Peyer's patch (tissue), 4 donors: ENCODE measurements around the gene WDR64. TPM values are rescaled to one million over a fixed set of nuclear protein-coding genes. Genes with fewer than 3 reads are reported as not detected.
A peak's percentile ranks its signal among the peaks of the same experiment; 100 is the strongest.

ENCODE experiments used
- DNase-seq, 3 donors: peaks; one replicate each; pipeline ENCODE4 v3.0.0-alpha.2; 2017 to 2019
- H3K27ac ChIP-seq, 4 donors: fragments of 200-600 bp; sonication (generic); one replicate each; pipeline ENCODE4 v1.5.1; 2016 to 2019
- H3K27me3 ChIP-seq, 2 donors: fragments of 200-600 bp; sonication (generic); one replicate each; pipeline ENCODE4 v1.5.1; 2019
- H3K36me3 ChIP-seq, 3 donors: fragments of 200-600 bp; sonication (generic); one replicate each; pipeline ENCODE4 v1.5.1; 2016 to 2019
- H3K4me1 ChIP-seq, 4 donors: fragments of 200-600 bp; sonication (generic); one replicate each; pipeline ENCODE4 v1.5.1; 2016 to 2019
- H3K4me3 ChIP-seq, 4 donors: fragments of 200-600 bp; sonication (generic); 1 replicate in 3 of 4; 2 replicates in 1 of 4; pipeline ENCODE4 v1.5.1; 2016 to 2019; ENCODE audit warnings: mild to moderate bottlenecking in 1 of 4
- H3K9me3 ChIP-seq, 4 donors: fragments of 200-600 bp; sonication (generic); one replicate each; pipeline ENCODE4 v1.5.1; 2016 to 2019; ENCODE audit warnings: mild to moderate bottlenecking in 1 of 4
- CTCF ChIP-seq, 6 experiments: fragments of 450-650 bp in 4 of 6; fragments of 200-600 bp in 2 of 6; sonication (generic) in 1 of 6; IDR thresholded peaks; one replicate each; pipeline ENCODE4 v1.5.1; 2017 to 2019; ENCODE audit warnings: antibody characterized with exemption in 6 of 6, mild to moderate bottlenecking in 3 of 6, moderate library complexity in 1 of 6
- POLR2A ChIP-seq, 2 donors: fragments of 450-650 bp; IDR thresholded peaks; one replicate each; pipeline ENCODE4 v1.5.1; 2017; ENCODE audit warnings: antibody characterized with exemption in 2 of 2, mild to moderate bottlenecking in 2 of 2, moderate library complexity in 2 of 2
- total RNA-seq, 4 donors: library from RNA; depleted of rRNA; stranded (reverse); fragments of >200 nt; gene quantifications; one replicate each; pipeline ENCODE4 v1.1.0, GENCODE V29; 2016

WDR64 gene
- total RNA-seq, 4 donors from 2014 or later: not detected

GRCh38 chr1:241637604-241638003 lies 14.5 kb upstream of the WDR64 start:
- Histone ChIP-seq H3K36me3 (no peaks in the 10 kb centered on the region), H3K27ac (no peak overlapping the region), H3K4me3 (no peak overlapping the region), H3K27me3 (no peaks in the 10 kb centered on the region), H3K4me1 (peaks cover 0 to 11% (median 4%) of the 10 kb centered on the region in 4 donors), H3K9me3 (no peaks in the 10 kb centered on the region)
- TF ChIP-seq POLR2A (IDR thresholded peaks at IDR 0.05) (no peak), CTCF (IDR thresholded peaks at IDR 0.05) (no peak)
- DNase-seq: no peak

- Histone ChIP-seq H3K4me3 (peak overlapping the region in 1 of 4 donors; percentile 90), H3K27ac (no peak overlapping the region), H3K36me3 (no peaks in the 10 kb centered on the region), H3K9me3 (no peaks in the 10 kb centered on the region), H3K4me1 (peaks cover 0 to 11% (median 4%) of the 10 kb centered on the region in 4 donors), H3K27me3 (no peaks in the 10 kb centered on the region)
- TF ChIP-seq CTCF (IDR thresholded peaks at IDR 0.05) (no peak), POLR2A (IDR thresholded peaks at IDR 0.05) (no peak)
- no peak for DNase-seq
Measured at GRCh38 chr1:241638099-241638682, 13.9 kb upstream of the WDR64 start.

- no peaks in the 10 kb centered on the region for H3K36me3 ChIP-seq
- no peak for DNase-seq
- TF ChIP-seq POLR2A (IDR thresholded peaks at IDR 0.05) (no peak), CTCF (IDR thresholded peaks at IDR 0.05) (no peak)
- peak overlapping the region in 3 of 4 donors; percentile 81 to 87 (median 82) for H3K27ac ChIP-seq
- no peaks in the 10 kb centered on the region for H3K27me3 ChIP-seq
- H3K4me1 ChIP-seq: peaks cover 0 to 11% (median 4%) of the 10 kb centered on the region in 4 donors
- H3K9me3 ChIP-seq: no peaks in the 10 kb centered on the region
- peak overlapping the region; percentile 80 to 90 (median 88) for H3K4me3 ChIP-seq
Measured at GRCh38 chr1:241638909-241639622, 13.0 kb upstream of the WDR64 start.

DNA sequence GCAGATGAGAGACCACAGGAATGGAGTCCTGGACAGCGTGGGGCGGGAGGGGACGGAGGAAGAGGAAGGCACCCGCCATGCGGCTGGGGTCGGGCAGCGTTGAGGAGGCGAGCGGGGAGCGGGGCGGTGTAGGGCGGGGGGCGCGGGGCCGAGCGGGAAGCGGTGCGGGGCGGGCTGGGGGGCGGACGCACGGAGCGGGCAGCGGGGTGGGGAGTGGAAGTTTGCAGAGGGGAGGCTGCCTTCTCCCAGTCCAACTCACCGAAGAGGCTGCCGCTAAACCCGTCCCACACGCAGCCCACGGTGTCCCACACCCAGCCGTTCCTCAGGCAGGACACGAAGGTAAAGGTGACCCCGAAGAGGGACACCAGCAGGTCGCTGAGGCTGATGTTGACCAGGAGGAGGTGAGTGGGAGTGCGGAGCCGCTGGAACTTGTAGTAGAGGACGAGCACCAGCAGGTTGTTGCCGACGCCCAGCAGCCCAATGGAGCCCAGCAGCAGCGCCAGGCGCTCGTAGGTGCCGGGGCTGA lies 12.4 kb upstream of the WDR64 start:
- Histone ChIP-seq H3K27me3 (no peaks in the 10 kb centered on the region), H3K4me3 (peak overlapping the region; percentile 80 to 90 (median 88)), H3K27ac (peak overlapping the region; percentile 81 to 90 (median 84)), H3K36me3 (no peaks in the 10 kb centered on the region), H3K4me1 (peaks cover 0 to 11% (median 4%) of the 10 kb centered on the region in 4 donors), H3K9me3 (no peaks in the 10 kb centered on the region)
- peak in 2 of 3 donors; percentile 25 to 58 for DNase-seq
- TF ChIP-seq POLR2A (IDR thresholded peaks at IDR 0.05): no peak
- TF ChIP-seq CTCF (IDR thresholded peaks at IDR 0.05): peak in 2 of 6 experiments; percentile 11 to 22

DNA sequence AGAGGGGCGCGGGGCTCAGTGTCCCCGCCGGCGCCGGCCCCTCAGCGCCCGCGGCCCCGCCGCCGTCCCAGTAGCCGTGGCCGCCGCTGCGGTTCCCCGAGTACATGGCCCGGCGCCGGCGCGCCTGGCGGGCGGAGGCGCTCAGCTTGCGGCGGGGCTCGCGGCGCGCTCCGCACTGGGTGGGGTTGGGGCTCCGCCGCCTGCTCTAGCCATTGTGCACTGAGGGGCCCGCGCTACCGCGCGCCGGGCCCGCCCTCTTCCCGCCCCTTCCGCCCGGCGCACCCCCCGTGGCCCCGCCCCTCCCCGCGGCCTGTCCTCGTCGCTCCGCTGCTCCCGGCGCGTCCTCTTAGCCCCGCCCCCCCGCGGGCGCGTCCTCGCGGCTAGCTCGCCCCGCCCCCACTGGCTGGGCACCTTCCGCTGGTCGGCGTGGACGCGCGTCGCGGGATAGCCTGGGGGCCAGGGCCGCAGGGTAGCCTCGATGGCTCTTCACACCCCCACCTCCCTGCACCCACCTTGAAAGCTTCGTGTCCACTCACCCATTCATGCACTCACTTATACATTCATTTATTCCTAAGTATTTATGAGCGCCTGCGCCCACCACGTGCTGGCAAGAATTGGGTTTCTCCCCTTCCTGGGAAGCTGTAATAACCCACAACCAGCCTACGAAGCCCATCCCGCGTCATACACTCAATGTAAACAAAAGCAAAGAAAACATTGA lies 11.8 kb upstream of the WDR64 start, which contains the start of the genes CHML and OPN3:
TSS of gene CHML (minus strand) at position 221 of the 718 bp plus-strand sequence. CDS start 4,603 bp downstream, outside the sequence.
TSS of gene OPN3 (minus strand) at position 221 of the 718 bp plus-strand sequence. CDS start at position 106, 115 bp downstream.
- no peaks in the 10 kb centered on the region for H3K9me3 ChIP-seq
- no peaks in the 10 kb centered on the region for H3K27me3 ChIP-seq

More for the DNA sequence above, 11.8 kb upstream of the WDR64 start, which contains the start of the genes CHML and OPN3:
- DNase-seq: peak; percentile 93 to 98 (median 98)
- no peaks in the 10 kb centered on the region for H3K36me3 ChIP-seq
- peak within 1 kb of the TSS; percentile 80 to 90 (median 88) for H3K4me3 ChIP-seq
- peak within 1 kb of the TSS; percentile 81 to 90 (median 84) for H3K27ac ChIP-seq
- TF ChIP-seq CTCF (IDR thresholded peaks at IDR 0.05): peak in 1 of 6 experiments; percentile 26
- peak; percentile 55 to 93 for TF ChIP-seq POLR2A (IDR thresholded peaks at IDR 0.05)
- peaks cover 0 to 11% (median 4%) of the 10 kb centered on the region in 4 donors for H3K4me1 ChIP-seq
